HepG2 (cell line): Measurements from ENCODE around the gene LAG3. TPM values are rescaled to one million over a fixed set of nuclear protein-coding genes. Genes with fewer than 3 reads are reported as not detected.
A peak's percentile ranks its signal among the peaks of the same experiment; 100 is the strongest.

Experiments
- ELF4 ChIP-seq: sonication (generic); formaldehyde crosslinking; IDR thresholded peaks from 2 replicates; pipeline ENCODE4 v1.5.0; 2020; ENCODE audit warnings: missing genetic modification reagents, mild to moderate bottlenecking, moderate library complexity, borderline replicate concordance
- KDM6A ChIP-seq: IDR thresholded peaks from 2 replicates; pipeline ENCODE4 v1.6.1; 2016; ENCODE audit warnings: low read depth
- PHF20 ChIP-seq: sonication (generic); formaldehyde crosslinking; IDR thresholded peaks from 2 replicates; pipeline ENCODE4 v1.5.0; 2020; ENCODE audit warnings: mild to moderate bottlenecking, missing genetic modification reagents
- RAD51 ChIP-seq: fragments of 450-650 bp; IDR thresholded peaks from 2 replicates; pipeline ENCODE4 v1.6.1; 2016; ENCODE audit warnings: borderline replicate concordance
- SYNCRIP ChIP-seq: fragments of 200-400 bp; formaldehyde crosslinking; IDR thresholded peaks from 2 replicates; pipeline ENCODE4 v1.6.1; 2018; ENCODE audit warnings: mild to moderate bottlenecking, low read depth, low read length; ENCODE audit not compliant: insufficient read depth
- XBP1 ChIP-seq: sonication (generic); formaldehyde crosslinking; IDR thresholded peaks from 2 replicates; pipeline ENCODE4 v1.5.0; 2020; ENCODE audit warnings: missing genetic modification reagents
- ZNF230 ChIP-seq: sonication (generic); formaldehyde crosslinking; IDR thresholded peaks from 2 replicates; pipeline ENCODE4 v1.4.0; 2020; ENCODE audit warnings: mild to moderate bottlenecking, missing genetic modification reagents
- ZNF543 ChIP-seq: sonication (generic); formaldehyde crosslinking; IDR thresholded peaks from 2 replicates; pipeline ENCODE4 v1.4.0; 2020; ENCODE audit warnings: mild to moderate bottlenecking, missing genetic modification reagents
- polyA plus RNA-seq, 8 experiments: library from polyadenylated mRNA; depleted of rRNA in 3 of 8; stranded (reverse) in 7 of 8; unstranded in 1 of 8; fragments of >200 nt; fragmentation: Illumina TruSeq in 4 of 8; extraction: Trizol in 4 of 8; gene quantifications; 2 replicates each; pipeline versions ENCODE4 v1.2.1 to v1.2.3, GENCODE V29; 2011 to 2016; ENCODE audit warnings: low read depth in 4 of 8, missing spikeins in 1 of 8, mixed read lengths in 1 of 8; ENCODE audit not compliant: insufficient read depth in 1 of 8
- total RNA-seq, 5 experiments: library from RNA; depleted of rRNA; stranded (reverse); fragments of >200 nt; fragmentation: Illumina TruSeq; extraction: Trizol; gene quantifications; 2 replicates each; pipeline ENCODE4 v1.2.3, GENCODE V29; 2016; ENCODE audit warnings: low read depth in 1 of 5
- TF ChIP-seq, protein P1 (sequence below): IDR thresholded peaks from 2 replicates; pipeline ENCODE4 v1.6.1; 2016; ENCODE audit warnings: low read depth, missing genetic modification reagents, missing compliant biosample characterization
- TF ChIP-seq, protein P2 (sequence below): sonication (generic); formaldehyde crosslinking; IDR thresholded peaks from 2 replicates; pipeline ENCODE4 v1.5.1; 2020; ENCODE audit warnings: mild to moderate bottlenecking, missing genetic modification reagents, borderline replicate concordance
- TF ChIP-seq, protein P3 (sequence below): sonication (generic); formaldehyde crosslinking; IDR thresholded peaks from 2 replicates; pipeline ENCODE4 v1.4.0; 2020; ENCODE audit warnings: mild to moderate bottlenecking, low read depth, missing genetic modification reagents
- TF ChIP-seq, protein P4 (sequence below): sonication (generic); formaldehyde crosslinking; IDR thresholded peaks from 2 replicates; pipeline ENCODE4 v1.5.1; 2020; ENCODE audit warnings: missing genetic modification reagents, mild to moderate bottlenecking, borderline replicate concordance
- TF ChIP-seq, protein P5 (sequence below): sonication (generic); formaldehyde crosslinking; IDR thresholded peaks from 2 replicates; pipeline ENCODE4 v1.5.0; 2020; ENCODE audit warnings: mild to moderate bottlenecking, missing genetic modification reagents

LAG3 gene
- total and polyA plus RNA-seq, 2 of the 13 experiments (the other 11 are each of a cell fraction or from before 2014, with no cell fraction given): 0.11 to 0.26 TPM

DNA sequence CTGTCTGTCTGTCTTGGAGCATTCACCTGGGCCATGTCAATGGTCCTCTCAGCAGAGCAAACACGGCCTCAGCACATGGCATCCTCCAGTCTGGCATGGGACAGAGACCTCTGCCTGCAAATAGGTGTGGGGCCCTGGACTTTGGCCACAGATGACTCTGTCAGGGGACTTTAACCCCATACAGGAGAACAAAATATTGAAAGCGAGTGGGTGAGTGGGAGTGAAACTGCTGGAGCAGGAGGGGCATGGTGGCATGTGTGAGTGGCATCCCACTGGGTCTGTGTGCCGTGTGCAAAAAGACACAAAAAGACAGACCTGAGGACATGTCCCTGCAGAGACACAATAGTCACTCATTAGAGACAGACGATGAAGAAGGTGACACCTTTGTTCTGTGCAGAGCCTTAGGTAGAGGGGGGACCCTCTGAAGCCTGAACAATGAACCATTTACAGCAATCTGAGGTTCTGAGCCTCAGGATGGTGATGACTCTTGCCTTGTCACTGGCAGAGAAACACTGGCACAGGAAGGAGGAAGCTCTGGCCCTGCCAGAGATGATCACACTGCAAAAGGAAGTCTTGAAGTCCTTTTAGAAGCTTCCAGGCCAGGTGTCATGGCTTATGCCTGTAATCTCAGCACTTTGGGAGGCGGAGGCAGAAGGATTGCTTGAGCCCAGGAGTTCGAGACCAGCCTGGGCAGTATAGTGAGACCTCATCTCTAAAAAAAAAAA, 7.5 kb downstream of the LAG3 start (continued):
- TF ChIP-seq, protein P1, sequence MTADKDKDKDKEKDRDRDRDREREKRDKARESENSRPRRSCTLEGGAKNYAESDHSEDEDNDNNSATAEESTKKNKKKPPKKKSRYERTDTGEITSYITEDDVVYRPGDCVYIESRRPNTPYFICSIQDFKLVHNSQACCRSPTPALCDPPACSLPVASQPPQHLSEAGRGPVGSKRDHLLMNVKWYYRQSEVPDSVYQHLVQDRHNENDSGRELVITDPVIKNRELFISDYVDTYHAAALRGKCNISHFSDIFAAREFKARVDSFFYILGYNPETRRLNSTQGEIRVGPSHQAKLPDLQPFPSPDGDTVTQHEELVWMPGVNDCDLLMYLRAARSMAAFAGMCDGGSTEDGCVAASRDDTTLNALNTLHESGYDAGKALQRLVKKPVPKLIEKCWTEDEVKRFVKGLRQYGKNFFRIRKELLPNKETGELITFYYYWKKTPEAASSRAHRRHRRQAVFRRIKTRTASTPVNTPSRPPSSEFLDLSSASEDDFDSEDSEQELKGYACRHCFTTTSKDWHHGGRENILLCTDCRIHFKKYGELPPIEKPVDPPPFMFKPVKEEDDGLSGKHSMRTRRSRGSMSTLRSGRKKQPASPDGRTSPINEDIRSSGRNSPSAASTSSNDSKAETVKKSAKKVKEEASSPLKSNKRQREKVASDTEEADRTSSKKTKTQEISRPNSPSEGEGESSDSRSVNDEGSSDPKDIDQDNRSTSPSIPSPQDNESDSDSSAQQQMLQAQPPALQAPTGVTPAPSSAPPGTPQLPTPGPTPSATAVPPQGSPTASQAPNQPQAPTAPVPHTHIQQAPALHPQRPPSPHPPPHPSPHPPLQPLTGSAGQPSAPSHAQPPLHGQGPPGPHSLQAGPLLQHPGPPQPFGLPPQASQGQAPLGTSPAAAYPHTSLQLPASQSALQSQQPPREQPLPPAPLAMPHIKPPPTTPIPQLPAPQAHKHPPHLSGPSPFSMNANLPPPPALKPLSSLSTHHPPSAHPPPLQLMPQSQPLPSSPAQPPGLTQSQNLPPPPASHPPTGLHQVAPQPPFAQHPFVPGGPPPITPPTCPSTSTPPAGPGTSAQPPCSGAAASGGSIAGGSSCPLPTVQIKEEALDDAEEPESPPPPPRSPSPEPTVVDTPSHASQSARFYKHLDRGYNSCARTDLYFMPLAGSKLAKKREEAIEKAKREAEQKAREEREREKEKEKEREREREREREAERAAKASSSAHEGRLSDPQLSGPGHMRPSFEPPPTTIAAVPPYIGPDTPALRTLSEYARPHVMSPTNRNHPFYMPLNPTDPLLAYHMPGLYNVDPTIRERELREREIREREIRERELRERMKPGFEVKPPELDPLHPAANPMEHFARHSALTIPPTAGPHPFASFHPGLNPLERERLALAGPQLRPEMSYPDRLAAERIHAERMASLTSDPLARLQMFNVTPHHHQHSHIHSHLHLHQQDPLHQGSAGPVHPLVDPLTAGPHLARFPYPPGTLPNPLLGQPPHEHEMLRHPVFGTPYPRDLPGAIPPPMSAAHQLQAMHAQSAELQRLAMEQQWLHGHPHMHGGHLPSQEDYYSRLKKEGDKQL: no peak
- TF ChIP-seq ELF4: 0 out of 2 replicates have a peak, but pooled peaks have one; percentile 28
- 0 out of 2 replicates have a peak, but pooled peaks have one; percentile 30 for TF ChIP-seq KDM6A (CRISPR knock-in tag)
- TF ChIP-seq, protein P2, sequence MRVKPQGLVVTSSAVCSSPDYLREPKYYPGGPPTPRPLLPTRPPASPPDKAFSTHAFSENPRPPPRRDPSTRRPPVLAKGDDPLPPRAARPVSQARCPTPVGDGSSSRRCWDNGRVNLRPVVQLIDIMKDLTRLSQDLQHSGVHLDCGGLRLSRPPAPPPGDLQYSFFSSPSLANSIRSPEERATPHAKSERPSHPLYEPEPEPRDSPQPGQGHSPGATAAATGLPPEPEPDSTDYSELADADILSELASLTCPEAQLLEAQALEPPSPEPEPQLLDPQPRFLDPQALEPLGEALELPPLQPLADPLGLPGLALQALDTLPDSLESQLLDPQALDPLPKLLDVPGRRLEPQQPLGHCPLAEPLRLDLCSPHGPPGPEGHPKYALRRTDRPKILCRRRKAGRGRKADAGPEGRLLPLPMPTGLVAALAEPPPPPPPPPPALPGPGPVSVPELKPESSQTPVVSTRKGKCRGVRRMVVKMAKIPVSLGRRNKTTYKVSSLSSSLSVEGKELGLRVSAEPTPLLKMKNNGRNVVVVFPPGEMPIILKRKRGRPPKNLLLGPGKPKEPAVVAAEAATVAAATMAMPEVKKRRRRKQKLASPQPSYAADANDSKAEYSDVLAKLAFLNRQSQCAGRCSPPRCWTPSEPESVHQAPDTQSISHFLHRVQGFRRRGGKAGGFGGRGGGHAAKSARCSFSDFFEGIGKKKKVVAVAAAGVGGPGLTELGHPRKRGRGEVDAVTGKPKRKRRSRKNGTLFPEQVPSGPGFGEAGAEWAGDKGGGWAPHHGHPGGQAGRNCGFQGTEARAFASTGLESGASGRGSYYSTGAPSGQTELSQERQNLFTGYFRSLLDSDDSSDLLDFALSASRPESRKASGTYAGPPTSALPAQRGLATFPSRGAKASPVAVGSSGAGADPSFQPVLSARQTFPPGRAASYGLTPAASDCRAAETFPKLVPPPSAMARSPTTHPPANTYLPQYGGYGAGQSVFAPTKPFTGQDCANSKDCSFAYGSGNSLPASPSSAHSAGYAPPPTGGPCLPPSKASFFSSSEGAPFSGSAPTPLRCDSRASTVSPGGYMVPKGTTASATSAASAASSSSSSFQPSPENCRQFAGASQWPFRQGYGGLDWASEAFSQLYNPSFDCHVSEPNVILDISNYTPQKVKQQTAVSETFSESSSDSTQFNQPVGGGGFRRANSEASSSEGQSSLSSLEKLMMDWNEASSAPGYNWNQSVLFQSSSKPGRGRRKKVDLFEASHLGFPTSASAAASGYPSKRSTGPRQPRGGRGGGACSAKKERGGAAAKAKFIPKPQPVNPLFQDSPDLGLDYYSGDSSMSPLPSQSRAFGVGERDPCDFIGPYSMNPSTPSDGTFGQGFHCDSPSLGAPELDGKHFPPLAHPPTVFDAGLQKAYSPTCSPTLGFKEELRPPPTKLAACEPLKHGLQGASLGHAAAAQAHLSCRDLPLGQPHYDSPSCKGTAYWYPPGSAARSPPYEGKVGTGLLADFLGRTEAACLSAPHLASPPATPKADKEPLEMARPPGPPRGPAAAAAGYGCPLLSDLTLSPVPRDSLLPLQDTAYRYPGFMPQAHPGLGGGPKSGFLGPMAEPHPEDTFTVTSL (CRISPR knock-in tag): 0 out of 2 replicates have a peak, but pooled peaks have one; percentile 34
- TF ChIP-seq, protein P3, sequence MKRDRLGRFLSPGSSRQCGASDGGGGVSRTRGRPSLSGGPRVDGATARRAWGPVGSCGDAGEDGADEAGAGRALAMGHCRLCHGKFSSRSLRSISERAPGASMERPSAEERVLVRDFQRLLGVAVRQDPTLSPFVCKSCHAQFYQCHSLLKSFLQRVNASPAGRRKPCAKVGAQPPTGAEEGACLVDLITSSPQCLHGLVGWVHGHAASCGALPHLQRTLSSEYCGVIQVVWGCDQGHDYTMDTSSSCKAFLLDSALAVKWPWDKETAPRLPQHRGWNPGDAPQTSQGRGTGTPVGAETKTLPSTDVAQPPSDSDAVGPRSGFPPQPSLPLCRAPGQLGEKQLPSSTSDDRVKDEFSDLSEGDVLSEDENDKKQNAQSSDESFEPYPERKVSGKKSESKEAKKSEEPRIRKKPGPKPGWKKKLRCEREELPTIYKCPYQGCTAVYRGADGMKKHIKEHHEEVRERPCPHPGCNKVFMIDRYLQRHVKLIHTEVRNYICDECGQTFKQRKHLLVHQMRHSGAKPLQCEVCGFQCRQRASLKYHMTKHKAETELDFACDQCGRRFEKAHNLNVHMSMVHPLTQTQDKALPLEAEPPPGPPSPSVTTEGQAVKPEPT: peak; percentile 21; the same call in 1 of the 2 replicates
- no peak for TF ChIP-seq XBP1 (CRISPR knock-in tag)
- peak; percentile 69; the same call in 1 of the 2 replicates for TF ChIP-seq ZNF543 (CRISPR knock-in tag)
- TF ChIP-seq, protein P4, sequence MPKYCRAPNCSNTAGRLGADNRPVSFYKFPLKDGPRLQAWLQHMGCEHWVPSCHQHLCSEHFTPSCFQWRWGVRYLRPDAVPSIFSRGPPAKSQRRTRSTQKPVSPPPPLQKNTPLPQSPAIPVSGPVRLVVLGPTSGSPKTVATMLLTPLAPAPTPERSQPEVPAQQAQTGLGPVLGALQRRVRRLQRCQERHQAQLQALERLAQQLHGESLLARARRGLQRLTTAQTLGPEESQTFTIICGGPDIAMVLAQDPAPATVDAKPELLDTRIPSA (CRISPR knock-in tag): no peak
- TF ChIP-seq PHF20 (CRISPR knock-in tag): no peak
- TF ChIP-seq ZNF230 (CRISPR knock-in tag): no peak
- no peak for TF ChIP-seq SYNCRIP
- TF ChIP-seq, protein P5, sequence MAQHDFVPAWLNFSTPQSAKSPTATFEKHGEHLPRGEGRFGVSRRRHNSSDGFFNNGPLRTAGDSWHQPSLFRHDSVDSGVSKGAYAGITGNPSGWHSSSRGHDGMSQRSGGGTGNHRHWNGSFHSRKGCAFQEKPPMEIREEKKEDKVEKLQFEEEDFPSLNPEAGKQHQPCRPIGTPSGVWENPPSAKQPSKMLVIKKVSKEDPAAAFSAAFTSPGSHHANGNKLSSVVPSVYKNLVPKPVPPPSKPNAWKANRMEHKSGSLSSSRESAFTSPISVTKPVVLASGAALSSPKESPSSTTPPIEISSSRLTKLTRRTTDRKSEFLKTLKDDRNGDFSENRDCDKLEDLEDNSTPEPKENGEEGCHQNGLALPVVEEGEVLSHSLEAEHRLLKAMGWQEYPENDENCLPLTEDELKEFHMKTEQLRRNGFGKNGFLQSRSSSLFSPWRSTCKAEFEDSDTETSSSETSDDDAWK (CRISPR knock-in tag): no peak
- no peak for TF ChIP-seq RAD51
